Suppressor macrophage treated with lipopolysaccharide for 4 hours (primary cell): ENCODE results near the gene PJA2.
A peak's percentile ranks its signal among the peaks of the same experiment; 100 is the strongest.

Source experiments
- DNase-seq: peaks from one replicate; pipeline ENCODE4 v3.0.0-alpha.2; 2020

Gene PJA2

GRCh38 chr5:109408991-109409843 is 557 bp downstream of the PJA2 start:
- peak; percentile 71 for DNase-seq

DNA sequence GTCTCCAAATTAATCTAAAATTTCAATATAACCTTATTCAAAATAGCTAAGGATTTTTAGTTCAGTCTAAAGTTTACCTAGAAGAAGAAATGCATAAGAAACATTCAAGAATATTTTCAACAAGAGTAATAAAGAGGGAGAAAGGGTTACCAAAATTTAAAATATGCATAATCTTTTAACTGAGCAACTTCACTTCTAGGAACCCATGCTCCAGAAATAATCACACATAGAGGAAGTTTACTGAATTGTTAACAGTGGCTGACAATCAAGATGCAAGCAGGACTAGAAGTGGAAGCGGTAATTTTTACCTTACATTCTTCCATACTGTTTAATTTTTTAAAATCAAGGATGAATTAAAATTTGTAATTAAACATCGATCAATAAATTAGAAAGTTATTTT is 1.9 kb downstream of the PJA2 start:
- DNase-seq = peak; percentile 30

DNA sequence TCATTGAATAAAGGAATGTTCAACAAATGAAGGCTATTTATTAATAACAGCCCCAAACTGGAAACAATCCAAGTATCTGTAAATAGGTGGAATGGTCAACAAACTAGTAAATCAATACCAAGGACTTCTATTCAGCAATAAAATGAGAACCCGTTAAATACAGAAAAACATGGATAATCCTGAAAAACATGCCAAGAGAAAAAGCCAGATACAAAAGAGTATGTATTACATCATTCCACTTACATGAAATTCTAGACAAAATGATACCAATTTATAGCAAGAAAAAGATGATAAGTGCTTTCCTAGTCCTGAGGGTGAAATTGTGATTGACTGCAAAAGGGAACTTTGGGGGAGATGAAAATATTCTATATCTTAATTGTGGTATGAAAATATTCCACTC is 3.1 kb downstream of the PJA2 start:
- DNase-seq = no peak

DNA sequence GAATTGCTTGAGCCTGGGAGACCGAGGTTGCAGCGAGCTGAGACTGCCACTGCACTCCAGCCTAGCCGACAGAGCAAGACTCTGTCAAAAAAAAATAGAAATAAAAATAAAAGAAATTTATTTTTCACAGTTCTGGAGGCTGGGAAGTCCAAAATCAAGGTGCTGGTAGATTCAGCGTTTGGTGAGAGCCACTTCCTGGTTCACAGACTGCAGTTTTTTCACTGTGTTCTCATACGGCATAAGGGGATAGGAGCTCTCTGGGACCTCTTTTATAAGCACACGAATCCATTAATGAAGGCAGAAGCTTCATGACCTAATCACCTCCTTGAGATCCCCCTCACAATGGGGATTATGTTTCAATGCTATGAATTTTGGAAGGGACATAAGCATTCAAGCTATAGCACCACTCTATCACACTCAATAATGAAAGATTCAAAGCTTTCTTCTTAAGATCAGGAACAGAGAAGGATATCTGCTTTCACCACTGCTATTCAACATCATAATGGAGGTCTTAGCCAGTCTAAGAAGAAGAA is 5.3 kb downstream of the PJA2 start:
- DNase-seq = no peak

DNA sequence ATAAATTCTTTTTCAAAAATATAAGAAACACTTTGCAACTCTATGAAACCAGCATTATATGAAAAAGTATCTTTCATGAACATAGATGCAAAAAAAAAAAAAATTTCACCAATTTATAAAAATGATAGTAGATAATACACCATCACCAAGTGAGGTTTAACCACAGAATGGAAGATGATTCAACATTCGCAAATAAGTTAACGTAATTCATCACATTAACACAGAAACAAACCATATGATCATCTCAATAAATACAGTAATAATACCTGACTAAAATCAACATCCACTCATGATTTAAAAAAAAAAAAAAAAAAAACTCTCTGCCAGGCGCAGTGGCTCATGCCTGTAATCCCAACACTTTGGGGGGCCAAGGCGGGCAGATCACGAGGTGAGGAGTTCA is 6.3 kb downstream of the PJA2 start:
- no peak for DNase-seq

DNA sequence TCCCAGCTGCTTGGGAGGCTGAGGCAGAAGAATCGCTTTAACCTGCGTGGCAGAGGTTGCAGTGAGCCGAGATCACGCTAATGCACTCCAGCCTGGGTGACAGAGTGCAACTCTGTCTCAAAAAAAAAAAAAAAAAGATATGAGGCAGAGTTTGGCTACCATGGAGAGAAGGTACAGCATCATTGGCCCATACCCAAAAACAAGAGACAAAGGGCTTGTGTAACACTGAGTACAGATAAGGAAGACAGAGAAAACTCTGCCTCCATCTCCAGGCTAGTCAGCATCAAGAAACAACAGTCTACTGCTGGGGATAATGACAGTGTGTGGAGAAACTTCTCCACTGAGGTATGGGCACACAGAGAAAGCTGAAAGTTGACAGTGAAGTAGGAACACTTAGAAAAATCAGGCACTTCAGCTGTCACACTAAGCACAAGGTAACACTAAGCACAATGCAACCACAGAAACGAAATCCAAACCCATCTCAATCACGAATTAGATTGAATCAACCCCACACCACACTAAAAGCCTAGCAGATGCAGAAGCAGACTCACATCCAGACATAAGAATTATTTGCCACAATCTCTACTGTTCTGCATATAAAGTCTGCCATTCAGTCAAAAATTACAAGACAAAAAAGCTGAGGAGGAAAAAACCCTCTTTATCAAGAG is 10.5 kb downstream of the PJA2 start:
- DNase-seq = no peak

- DNase-seq = no peak
Measured at GRCh38 chr5:109396965-109397364, 12.8 kb downstream of the PJA2 start.

DNA sequence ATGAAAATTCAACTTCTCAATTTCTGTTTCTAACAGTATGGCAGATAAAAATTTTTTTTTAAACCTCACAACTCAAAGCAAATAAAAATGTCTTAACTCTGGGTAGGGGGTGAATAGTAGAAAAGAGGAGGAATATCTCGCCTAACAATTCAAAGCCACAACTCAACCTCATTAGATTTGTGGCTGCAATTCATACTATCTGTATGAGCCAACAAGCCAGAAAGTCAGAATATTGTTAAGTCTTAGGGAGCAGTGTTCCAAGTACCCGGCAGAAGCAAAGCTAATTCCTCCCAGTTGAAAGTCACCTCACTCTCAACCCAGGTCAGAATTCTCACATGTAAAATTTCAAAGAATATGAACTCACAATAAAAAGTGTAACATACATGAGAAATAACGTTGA is 15.0 kb downstream of the PJA2 start:
- no peak for DNase-seq

DNA sequence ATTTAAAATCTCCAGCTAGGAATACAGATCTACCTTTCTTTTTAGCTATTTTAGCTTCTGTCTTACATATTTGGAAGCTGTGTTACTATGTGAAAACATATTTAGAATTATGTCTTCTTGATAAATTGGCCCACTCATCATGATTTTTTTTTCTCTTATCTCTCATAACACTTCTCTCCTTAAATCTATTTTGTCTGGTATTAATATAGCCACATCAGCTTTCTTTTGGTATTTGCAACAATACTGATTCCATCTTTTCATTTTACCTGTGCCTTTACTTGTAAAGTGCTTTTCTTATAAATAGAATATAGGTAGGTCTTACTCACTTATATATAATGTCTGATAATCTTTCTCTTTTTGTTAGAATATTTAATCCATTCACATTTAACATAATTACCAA is 19.6 kb downstream of the PJA2 start:
- no peak for DNase-seq

GRCh38 chr5:109388407-109388806 is 21.4 kb downstream of the PJA2 start:
- DNase-seq = no peak

GRCh38 chr5:109387408-109387974 is 22.3 kb downstream of the PJA2 start:
- no peak for DNase-seq

- DNase-seq = peak; percentile 5
Measured at GRCh38 chr5:109378095-109378494, 31.7 kb downstream of the PJA2 start.

- no peak for DNase-seq
Measured at GRCh38 chr5:109374625-109375024, 35.1 kb downstream of the PJA2 start.

DNA sequence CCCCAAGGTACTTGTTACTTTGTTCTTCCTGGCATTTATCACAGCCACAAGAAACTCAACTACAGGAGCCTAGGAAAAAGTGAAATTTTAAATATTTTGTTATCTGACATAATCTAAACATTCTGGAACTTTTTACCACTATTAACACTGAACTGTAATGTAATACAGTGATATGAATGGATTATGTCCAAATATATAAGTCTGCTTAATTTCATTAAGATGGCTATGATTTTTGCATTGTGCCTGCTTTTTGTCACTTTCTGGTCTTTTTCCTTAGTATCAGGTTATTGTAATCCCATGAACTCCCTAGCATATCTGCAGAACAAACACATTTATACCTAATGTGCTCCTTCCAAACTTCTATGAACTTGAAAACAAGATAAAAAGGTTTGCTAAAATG is 35.8 kb downstream of the PJA2 start:
- DNase-seq = no peak

DNA sequence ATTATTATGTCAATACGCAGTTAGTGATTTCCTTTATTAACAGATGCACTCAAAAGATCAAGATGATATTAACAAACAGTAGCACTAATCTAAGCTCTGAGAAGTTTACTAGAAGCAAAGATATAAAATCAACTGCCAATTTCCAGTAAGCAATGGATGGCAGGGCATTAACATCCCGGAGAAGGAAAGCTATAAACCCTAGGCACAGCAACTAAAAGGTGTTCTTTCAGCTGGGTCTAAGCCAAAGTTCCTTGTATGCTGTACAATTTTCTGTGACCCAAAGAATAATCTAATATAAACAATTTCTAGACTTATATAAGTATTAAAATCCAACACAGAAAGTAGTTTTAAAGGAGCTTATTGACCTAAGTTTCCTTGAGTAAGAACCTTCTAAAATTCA is 39.4 kb downstream of the PJA2 start:
- no peak for DNase-seq

GRCh38 chr5:109365653-109366052 is 44.1 kb downstream of the PJA2 start:
- no peak for DNase-seq

GRCh38 chr5:109364977-109365376 is 44.8 kb downstream of the PJA2 start:
- no peak for DNase-seq

DNA sequence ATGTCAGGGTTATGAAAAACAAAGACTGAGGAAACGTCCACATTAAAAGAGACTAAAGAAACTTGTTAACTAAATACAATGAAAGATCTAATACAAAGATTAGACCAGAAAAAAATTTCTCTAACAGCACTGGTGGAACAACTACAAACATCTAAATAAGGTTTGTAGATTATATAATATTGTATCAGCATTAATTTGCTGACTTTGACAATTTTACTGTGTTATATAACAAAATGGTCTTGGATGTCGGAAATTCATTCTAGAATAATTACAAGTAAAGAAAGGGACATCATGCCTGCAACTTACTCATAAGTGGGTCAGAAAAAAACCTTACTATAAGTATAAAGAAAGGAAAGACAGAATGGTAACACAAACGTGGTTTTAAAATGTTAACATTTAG is 50.1 kb downstream of the PJA2 start:
- no peak for DNase-seq

- no peak for DNase-seq
Measured at GRCh38 chr5:109357807-109358206, 52.0 kb downstream of the PJA2 start.

- no peak for DNase-seq
Measured at GRCh38 chr5:109354761-109355160, 55.0 kb downstream of the PJA2 start.

GRCh38 chr5:109351988-109352864 is 57.5 kb downstream of the PJA2 start:
- no peak for DNase-seq

GRCh38 chr5:109350537-109351270 is 59.1 kb downstream of the PJA2 start:
- DNase-seq = no peak
